ENCODE results near the gene C1orf216.
A peak's percentile ranks its signal among the peaks of the same experiment; 100 is the strongest.
"Not testable (repeated sequence)": the region's sequence is repeated elsewhere in the genome, so short reads cannot be mapped to it uniquely, and the experiment has no call there.

The C1orf216 gene, protein sequence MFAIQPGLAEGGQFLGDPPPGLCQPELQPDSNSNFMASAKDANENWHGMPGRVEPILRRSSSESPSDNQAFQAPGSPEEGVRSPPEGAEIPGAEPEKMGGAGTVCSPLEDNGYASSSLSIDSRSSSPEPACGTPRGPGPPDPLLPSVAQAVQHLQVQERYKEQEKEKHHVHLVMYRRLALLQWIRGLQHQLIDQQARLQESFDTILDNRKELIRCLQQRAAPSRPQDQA

DNA sequence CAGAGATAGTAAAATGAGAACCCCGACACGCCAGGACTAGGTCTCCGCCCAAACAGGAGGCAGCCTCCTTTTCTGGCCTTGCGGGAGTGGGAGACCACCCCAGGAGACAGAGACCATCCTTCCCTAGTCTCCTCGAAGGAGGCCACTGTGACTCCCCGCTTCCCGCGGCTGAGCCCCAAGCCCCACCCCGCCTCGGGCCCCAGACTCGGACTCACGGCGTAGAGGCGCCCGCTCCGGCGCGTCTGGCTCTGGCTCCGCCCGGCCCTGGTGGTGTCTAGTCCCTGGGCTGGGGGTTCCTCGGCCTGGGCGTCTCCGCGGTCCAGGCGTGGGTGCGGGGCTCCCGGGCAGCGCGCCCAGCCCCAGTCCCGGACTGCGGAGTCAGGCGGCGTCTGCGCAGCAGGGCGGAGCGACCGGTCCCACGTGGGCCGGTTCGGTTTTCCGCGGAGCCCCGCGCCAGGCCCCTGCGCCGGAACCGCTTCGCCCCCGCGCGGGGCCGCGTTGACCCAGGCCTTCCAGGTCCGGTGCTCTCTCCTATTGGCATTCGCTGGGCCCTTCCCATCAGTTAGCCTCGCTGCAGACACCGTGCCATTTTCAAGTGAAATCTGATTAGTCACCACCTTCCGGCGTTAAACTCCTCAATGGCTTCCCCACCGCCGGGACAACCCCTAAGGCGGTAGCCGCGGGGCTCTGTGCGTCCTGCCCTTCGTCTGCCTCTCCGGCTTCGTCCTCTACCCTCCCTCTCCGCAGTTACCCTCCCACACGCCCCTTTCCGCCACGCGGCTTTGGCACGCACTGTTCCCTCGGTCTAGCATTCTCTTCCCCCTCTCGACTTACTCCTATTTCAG, at the start of gene C1orf216:
Gene C1orf216 (minus strand): TSS at position 393 of the 845 bp plus-strand sequence. CDS start 2,563 bp downstream, outside the sequence.
- peak; percentile 69 for DNase-seq (ENCODE audit: low read depth)

DNA sequence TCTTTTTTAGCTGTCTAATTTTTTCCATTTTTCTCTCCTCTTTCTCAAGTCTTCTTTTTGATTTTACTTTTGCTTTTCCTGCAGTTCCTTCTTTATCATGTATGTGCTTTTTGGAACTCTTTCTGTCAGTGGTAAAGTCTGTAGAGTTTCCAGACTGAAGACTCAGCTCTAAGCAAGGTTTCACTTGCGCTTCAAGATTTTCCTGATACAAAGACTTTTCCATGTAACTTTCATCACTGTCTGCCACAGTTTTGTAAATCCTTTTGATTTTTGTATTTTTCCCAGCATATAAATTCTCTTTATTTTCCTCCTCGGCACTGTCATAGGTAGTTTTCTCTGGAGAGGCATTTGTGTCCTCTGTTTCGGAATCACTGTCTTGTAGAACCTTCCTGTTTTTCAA, 45.6 kb upstream of the C1orf216 start:
- DNase-seq (ENCODE audit: low read depth): no peak

DNA sequence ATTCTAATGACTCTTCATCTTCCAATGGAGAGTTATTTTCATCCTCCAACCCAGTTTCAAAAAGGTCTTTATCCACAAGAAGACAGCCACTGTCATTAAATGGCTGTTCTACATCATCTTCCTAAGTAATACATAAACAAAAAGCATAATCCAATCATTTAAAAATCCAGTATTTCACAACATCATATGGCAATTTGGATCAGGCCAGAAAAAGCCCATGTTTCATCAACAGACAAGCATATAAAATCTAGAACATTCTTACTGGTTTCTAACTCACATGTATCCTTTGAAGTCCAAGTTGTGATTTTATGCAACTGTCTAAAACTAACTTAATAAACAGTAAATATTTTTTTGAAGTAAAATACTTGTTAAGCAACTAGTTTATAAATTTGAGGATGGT, 44.5 kb upstream of the C1orf216 start:
- DNase-seq (ENCODE audit: low read depth): no peak

DNA sequence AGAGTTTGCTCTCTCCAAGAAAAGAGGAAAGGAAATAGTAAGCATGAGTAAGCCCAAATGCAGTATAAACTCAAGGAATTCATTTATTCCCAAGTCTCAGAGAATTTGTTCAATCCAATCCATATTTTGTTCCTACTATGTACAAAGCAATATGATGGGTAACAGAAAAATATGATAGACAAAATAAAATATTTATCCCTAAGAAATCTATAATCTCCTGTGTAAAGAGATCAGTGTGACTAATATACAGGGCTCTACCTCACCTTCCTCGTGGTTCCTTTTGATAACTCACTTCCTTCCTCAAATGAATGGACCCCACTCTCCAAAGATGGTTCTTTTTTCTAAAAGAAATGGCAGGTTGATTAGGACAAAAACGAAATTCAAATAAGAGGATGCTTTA, 43.5 kb upstream of the C1orf216 start:
- DNase-seq (ENCODE audit: low read depth): no peak

DNA sequence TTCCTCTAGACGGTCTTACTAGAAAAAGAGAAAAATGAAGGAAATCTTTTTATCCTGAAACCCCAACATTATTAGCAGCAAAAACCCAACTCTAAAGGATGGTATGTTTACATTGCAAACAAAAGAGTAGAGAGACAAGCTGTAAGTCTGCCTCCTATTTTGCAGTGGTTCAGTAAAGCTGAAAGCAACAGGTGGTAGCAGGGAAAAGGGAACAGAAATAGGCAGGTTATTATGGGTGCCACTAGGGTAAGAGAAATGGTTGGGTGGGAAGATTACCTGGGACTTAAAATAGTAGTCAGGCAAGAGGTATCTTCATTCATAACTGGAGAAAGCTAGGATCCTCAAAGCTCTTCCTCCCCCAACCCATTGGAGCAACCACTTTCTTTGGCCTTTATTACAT, 37.4 kb upstream of the C1orf216 start:
- no peak for DNase-seq (ENCODE audit: low read depth)

DNA sequence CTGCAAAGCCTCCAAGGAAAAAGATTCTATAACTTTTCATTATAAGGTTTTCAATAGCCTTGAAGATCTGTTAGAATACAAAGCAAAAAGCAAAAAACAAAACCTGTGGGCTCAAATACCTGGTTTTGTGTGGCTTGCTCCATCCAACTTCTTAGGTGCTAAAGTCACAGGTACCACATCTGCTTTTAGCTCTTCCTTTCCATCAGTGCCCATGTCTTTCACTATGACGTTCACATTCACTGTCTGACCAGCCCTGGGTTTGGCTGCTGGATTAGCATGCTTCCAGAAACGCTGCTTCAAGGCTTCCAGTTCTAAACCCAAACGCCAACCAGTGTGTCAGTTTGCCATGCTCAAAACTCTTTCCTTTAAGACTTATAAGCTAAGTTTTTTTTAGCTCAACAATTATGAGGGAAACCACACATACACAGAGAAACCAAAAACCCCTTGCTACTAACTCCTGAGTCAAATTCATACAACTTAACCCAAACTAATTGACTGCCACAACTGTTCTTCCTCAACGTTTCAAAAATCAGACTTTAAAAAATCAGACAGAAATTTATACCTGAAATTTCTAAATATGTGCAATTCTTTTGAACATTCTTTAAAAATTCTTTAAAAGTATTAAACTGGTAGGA, 35.1 kb upstream of the C1orf216 start:
- DNase-seq (ENCODE audit: low read depth): no peak

DNA sequence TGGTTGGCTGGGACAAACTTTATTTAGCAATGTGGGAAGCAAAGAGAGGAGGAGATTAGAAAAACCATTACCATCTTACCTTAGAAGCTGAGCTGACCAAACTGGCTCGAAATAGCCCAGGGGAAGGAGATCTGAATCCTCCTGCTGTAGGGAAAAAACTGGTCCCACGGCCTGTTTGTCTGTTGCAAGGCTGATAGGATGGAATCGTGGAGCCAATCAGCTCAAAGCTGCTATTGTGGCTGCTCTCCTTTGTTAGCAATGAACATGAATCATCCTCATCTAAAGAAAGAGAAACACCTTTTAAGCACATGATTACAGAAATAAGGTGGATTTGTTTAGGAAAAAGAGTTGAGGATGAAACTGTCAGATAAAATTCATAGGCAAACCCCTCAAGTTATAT, 29.6 kb upstream of the C1orf216 start:
- DNase-seq (ENCODE audit: low read depth): no peak

DNA sequence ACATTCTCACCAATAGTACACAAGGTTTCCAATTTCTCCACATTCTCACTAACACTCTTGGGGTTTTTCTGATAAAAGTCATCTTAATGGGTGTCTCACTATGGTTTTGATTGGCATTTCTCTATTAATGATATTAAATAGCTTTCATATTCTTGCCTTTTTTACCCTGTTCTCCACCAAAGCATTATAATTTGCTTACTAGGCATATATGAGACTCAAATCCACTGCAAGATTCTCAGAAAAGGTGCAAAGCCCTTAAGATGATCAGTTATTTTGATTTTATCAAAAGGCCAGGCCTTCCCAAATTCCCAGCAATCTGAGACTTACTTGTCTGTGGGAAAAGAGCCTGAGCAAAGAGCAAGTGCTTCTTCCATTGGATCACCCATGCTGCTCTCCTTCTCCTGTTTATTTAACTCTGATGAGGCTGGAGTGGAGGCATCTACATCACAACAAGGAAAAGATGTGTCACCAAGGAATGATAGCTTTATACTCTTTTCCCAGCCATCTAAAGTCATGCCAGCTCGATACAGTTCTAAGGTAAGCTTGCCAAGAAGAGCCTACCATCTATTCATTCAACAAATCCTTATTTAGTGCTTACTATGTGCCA, 26.5 kb upstream of the C1orf216 start:
- no peak for DNase-seq (ENCODE audit: low read depth)

DNA sequence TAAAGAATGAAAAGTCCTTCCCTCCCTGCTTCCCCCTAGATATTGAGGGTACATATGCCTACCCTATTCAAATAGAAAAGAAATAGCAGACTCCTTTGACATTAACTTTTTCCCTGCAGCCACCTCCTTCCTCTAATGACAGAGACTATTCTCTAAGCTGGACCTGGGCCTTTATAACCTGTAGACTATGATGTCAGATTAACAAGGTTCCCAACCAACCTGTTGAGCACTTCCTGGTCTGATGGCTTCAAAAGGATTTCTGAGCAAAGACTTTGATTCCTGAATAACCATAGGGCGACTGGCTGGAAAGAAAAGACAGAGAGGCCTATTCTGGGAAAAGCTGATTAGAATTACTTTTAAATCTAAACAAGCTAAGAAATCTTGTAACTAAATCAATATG, 18.4 kb upstream of the C1orf216 start:
- no peak for DNase-seq (ENCODE audit: low read depth)

DNA sequence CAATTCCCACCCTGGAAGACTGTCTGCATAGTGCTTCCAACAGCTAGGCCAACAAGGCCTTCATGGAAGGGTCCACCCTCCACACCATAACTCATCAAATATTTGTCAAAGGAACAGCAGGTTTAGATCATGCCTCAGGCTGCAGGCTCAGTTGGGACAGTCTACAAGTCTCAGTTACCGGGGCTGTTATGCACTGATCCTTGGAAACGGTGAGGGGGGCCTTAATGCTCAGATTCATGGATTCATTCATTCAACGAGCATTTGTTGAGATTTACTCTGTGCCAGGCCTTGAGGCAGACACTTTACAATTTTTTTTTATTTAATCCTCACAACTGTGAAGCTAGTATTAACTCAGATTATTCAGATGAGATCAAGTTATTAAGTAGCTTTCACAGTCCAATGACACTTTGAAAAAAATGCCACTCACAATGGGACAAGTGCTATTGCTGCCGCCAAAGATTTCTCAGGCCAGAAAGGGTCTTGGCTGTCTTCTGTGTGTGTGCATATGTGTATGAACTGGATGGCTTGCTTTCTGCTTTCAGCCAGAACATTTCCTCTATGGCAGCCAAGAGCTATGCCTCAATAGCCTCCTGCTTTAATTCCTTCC, 8.9 kb upstream of the C1orf216 start:
- no peak for DNase-seq (ENCODE audit: low read depth)

DNA sequence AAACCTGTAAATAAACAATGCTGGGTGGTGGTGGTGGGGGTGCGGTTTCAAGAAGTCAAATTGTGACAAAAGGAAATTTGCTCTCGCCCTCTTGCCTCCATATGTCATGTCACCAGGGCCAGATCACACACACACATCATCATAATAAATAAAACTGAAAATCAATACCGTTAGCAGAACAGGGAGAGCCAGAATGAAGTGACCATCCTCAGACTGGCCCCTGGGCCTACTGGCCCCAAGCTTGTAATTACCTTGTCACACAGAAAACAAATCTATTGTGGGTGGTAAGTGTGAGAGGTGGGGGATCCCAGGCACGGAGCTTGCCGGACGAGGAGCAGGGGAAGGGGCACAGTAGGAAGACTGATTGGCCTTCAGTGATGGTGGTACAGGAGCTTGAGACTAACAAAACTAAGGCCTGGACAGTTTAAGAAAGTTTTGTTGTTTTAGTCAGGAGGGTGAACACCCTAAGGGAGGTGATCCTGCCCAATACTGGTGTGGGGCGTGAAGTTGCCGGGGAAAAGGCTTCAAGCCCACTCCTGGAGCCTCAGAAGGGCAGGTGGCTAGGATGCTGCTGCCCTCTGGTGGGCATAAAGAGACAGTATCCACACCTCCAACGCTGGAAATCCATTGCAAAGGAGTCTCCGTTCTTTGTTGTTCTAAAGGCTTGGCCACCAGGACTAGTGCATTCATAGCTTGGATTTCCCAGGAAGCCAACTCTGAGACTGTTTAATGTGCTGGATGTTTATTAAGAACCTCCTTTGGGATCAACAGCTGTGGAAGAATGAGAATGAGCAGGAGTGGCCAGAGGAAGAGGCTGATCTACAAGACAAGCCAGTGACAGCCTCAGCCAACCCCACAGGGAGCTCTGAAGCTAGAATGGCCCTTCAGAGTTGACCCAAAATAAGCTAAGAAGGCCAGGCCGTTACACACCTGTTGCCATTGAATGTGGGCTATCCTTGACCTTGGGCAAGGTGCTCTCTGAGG, 8.1 kb upstream of the C1orf216 start:
- peak; percentile 26 for DNase-seq (ENCODE audit: low read depth)

DNA sequence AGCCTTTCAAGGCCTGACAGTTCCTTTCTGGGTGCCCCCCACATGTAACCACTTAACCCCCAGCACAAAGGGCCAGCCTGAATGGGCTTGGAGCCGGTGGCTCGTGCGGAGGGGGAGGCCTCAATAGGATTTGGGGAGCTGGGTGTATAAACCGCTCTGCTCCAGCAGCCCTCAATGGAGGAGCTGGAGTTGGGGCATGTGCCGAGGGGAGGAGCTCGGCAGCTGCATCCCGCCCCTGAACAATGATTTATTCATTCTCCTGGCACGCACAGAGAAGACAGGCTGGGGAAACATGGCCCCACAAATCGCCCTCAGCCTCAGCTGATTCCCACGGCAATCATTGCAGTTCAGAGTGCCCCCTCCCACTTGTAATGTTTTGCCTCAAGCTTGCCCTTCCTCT, 6.9 kb upstream of the C1orf216 start:
- DNase-seq (ENCODE audit: low read depth): no peak

DNA sequence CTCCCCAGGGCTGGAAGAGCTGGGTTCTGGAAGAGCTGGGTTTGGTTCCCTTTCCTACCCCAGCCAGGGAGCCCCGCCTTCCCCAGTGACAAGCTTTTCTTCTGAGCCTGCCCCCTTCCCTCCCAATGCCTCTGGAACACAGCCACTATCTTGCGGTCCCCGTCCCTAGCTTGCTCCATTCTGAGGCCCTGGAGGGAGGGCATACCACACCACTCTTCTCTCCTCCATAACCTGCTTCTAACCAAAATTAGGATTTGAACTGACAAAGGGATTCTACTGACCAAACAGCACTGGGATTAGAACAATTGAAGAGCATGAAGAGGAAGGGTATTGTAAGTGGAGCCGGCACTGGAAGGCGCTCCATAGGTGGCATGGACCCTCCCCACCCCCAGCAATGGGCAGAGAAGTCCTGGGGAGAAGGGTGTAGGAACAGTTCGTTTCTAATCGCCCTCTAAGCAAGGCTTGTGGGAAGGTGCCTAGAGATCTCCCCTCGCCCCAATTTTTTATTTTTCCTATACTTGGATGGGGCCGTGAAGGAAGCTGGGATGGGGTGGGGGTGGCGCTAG, 690 bp downstream of the C1orf216 start:
- no peak for DNase-seq (ENCODE audit: low read depth)

DNA sequence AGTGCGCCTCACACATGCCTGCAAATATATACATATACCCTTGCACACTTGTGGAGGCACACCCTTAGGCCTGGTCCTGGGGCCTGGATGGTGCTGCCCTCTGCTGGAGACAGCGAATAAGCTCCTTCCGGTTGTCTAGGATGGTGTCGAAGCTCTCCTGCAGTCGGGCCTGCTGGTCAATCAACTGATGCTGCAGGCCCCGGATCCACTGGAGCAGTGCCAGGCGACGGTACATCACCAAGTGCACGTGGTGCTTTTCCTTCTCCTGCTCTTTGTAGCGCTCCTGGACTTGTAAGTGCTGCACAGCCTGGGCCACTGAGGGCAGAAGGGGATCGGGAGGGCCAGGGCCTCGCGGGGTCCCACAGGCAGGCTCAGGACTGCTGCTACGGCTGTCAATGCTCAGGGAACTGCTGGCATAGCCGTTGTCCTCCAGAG, 3.1 kb downstream of the C1orf216 start:
- peak; percentile 60 for DNase-seq (ENCODE audit: low read depth)

DNA sequence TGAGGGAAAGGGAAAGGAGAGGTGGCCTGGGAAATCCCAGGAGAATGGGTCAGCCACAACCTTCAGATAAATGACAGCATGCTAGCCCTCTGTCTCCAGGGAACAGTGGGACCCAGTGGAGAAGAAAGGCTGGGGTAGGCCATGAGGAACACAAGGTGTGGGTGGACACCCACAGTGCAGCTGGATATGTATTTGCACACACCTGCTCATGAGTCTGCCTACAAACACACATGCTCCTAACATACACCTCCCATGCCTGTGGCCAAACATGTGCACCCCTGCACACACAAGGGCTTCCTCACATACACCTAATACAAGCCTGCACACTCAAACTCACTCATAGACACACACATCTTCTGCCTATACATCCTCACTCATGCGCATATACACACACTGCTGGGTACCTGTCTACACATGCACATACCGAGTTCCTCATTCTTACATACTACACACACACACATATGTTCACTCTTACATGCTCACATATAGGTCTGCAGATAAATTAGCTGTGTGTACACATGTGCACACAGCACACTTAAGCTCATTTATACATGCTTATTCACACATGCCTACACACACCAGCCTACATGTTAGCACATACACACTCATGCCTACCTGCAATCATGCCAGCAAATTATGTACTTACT, 3.6 kb downstream of the C1orf216 start:
- no peak for DNase-seq (ENCODE audit: low read depth)

DNA sequence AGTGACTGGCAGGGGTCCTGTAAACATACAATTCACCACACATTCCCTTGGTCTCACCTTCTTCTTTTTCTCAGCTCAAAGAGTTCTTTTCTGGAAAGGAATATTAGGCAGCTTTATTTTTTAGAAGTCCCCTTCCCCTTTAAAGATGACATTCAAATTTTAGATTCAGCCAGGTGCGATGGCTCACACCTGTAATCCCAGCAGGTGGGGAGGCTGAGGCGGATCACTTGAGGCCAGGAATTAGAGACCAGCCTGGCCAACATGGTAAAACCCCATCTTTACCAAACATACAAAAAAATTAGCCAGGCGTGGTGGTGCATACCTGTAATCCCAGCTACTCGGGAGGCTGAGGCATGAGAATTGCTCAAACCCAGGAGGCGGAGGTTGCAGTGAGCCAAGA, 7.6 kb downstream of the C1orf216 start:
- not testable (repeated sequence) for DNase-seq (ENCODE audit: low read depth)

DNA sequence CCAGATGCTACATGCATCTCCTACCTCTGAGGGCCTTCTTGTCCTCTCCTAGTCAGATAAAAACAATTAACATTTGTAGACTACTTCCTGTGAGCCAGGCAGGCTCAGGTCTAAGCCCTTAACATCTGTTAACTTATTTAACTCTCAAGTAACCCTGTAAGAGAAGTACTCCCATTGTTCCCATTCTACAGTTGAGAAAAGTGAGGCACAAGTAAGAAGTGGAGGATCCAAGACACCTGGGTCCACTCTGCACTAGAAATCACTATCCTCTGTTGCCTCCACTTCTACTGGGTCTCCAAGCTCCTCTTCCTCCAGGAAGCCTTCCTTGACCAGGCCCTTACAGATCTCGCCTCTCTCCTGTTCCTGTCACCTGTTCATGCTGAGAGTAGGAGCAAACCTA, 9.7 kb downstream of the C1orf216 start:
- no peak for DNase-seq (ENCODE audit: low read depth)

DNA sequence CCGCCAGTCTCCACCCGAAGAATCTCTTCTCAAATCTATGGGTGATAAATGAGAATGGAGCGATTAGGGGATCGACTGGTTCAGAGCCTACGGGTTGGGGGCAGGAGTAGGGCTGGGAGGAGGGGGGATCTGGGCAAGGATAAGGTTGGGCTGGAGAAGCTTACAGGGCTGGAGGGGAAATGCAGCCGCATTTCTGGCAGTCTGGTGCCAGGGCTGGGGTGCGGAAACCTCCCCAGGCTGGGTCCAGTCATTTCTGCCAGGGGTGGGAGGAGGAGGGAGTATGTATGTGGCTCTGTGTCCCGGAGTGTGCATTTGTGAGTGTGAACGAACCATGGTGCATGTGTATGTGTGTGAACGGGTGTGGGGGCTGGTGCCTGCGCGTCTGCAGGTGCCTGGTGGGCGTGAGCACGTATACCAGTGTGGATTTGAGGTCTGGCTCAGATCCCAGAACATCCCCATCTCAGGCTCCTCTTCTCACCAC, 10.2 kb downstream of the C1orf216 start:
- no peak for DNase-seq (ENCODE audit: low read depth)

DNA sequence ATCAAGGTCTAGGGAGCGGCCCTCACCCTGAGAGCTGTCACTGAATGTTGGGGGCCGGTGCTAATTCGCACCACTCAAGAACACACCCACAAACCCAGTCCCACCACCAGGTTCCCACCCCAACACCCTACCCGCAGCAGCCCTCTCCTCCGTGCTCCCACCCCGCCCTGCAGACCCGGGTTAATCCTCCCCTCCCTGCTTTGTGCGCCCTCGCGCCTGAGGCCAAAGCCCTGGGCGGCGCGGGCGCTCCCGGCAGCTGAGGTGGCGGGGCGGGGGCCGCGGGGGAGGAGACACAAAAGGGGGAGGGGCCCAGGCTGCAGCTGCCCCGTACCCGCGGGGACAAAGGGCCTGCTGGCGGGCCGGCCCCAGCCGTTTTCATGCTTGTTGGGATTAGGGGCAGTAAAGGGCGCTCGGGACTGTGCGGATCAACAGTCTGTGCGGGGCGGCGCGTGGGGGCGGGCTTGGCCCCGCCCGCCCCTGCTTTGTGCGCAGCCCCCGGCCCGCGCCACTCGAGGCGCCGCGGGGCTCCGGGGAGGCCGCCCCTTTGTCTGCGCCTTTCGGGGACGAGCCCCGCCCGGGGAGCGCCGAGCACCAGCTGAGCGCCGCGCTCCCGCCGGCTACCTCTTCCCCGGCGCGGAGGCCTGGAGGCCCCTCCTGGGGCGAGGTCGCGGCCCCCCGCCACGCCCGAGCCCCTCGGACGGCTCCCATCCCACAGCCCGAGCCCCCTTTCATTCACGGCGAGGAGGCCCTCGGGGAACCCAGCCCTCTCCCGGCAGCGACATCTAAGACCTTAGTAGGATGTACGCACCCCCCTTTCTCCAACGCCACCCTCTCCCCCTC, 10.9 kb downstream of the C1orf216 start:
- no peak for DNase-seq (ENCODE audit: low read depth)
